Activated naive CD8-positive, alpha-beta T cell treated with anti-CD3 and anti-CD28 coated beads for 36 hours (primary cell): ENCODE measurements around the gene SLC16A3. TPM values are rescaled to one million over a fixed set of nuclear protein-coding genes. Genes with fewer than 3 reads are reported as not detected.

ENCODE experiments used
- DNase-seq: peaks from one replicate; pipeline ENCODE4 v3.0.0; 2021
- H3K27ac Mint-ChIP-seq: one replicate; pipeline ENCODE4 v1.8.0; 2022; ENCODE audit warnings: mild to moderate bottlenecking, moderate library complexity, mixed read lengths
- H3K27me3 Mint-ChIP-seq: one replicate; pipeline ENCODE4 v1.8.0; 2022; ENCODE audit warnings: mild to moderate bottlenecking, mixed read lengths
- H3K36me3 Mint-ChIP-seq: one replicate; pipeline ENCODE4 v1.8.0; 2021; ENCODE audit warnings: mild to moderate bottlenecking, mixed read lengths
- H3K4me1 Mint-ChIP-seq: one replicate; pipeline ENCODE4 v1.8.0; 2021; ENCODE audit warnings: mixed read lengths
- H3K4me3 Mint-ChIP-seq: one replicate; pipeline ENCODE4 v1.8.0; 2022; ENCODE audit warnings: mild to moderate bottlenecking, moderate library complexity, mixed read lengths
- H3K9me3 Mint-ChIP-seq: one replicate; pipeline ENCODE4 v1.8.0; 2022; ENCODE audit warnings: mixed read lengths
- total RNA-seq, 2 experiments: library from RNA; stranded (reverse); gene quantifications; one replicate each; pipeline ENCODE4 v1.2.3, GENCODE V29; 2021

SLC16A3 gene
- total RNA-seq, 2 experiments from 2014 or later = 75.8 to 79.3 TPM

GRCh38 chr17:82281076-82281475, 52.2 kb downstream of the SLC16A3 start:
- no peak for DNase-seq
- no peak overlapping the region for H3K4me3 Mint-ChIP-seq

GRCh38 chr17:82281502-82282238, 52.8 kb downstream of the SLC16A3 start:
- DNase-seq = peak; percentile 38
- Mint-ChIP-seq H3K4me3 (no peak overlapping the region), H3K4me1 (peaks cover 3% of the 10 kb centered on the region), H3K9me3 (no peaks in the 10 kb centered on the region), H3K36me3 (no peaks in the 10 kb centered on the region), H3K27me3 (no peaks in the 10 kb centered on the region), H3K27ac (no peak overlapping the region)

More at GRCh38 chr17:82281076-82281475, 52.2 kb downstream of the SLC16A3 start:
- no peaks in the 10 kb centered on the region for H3K36me3 Mint-ChIP-seq
- H3K27me3 Mint-ChIP-seq = no peaks in the 10 kb centered on the region
- H3K4me1 Mint-ChIP-seq = peaks cover 3% of the 10 kb centered on the region
- no peak overlapping the region for H3K27ac Mint-ChIP-seq
- no peaks in the 10 kb centered on the region for H3K9me3 Mint-ChIP-seq

DNA sequence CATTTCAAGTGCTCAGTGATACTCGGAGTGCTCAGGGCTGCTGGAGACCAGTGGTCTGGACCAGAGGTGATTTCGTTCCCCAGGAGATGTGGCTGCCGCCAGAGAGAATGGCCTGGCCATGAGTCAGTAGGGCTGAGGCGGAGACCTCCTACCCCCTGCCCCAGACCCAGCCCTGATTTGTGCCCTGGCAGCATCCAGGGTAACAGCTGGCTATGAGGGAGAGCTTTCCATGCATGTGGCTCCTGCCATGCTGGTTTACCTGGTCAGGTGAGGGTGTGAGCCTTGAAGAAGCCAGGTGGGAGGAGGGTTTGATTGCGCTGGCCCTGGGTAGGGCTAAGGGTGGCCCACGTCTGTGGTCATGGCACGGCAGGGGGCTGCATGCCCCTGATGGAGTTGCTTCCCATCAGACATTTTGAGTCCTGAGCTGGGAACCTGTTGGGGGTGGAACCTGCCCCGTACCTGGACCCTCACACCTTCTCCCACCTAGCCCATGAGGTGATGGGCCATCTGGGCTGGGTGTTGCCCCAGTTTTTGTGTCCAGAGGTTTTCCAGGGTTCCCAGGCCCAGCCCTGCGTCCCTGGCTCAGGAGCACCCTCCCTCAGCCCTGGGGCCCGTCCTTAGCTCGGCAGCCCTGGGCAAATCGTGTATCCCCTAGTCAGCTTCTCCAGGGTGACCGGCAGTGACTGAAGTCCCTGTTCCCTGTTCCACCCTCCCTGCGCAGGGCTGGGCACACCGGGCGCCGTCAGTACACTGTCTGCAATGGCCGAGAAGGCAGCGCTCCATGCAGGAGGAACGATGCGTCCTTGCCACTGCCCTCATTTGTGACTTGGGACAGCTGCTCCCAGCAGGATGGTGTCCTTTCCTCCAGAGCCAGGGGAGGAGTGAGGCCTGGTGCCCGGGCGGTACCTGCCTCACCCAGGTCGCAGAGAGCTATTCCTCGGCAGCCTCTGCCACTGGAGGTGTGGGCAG, 53.7 kb downstream of the SLC16A3 start:
- H3K4me1 Mint-ChIP-seq = peaks cover 3% of the 10 kb centered on the region
- DNase-seq = no peak
- H3K27ac Mint-ChIP-seq = no peak overlapping the region

GRCh38 chr17:82283208-82283749, 54.4 kb downstream of the SLC16A3 start:
- Mint-ChIP-seq H3K4me1 (peaks cover 3% of the 10 kb centered on the region), H3K27me3 (no peaks in the 10 kb centered on the region), H3K4me3 (no peak overlapping the region), H3K36me3 (no peaks in the 10 kb centered on the region), H3K9me3 (no peaks in the 10 kb centered on the region), H3K27ac (no peak overlapping the region)
- peak; percentile 57 for DNase-seq

More for the DNA sequence above, 53.7 kb downstream of the SLC16A3 start:
- no peaks in the 10 kb centered on the region for H3K36me3 Mint-ChIP-seq
- no peak overlapping the region for H3K4me3 Mint-ChIP-seq
- no peaks in the 10 kb centered on the region for H3K27me3 Mint-ChIP-seq
- no peaks in the 10 kb centered on the region for H3K9me3 Mint-ChIP-seq

DNA sequence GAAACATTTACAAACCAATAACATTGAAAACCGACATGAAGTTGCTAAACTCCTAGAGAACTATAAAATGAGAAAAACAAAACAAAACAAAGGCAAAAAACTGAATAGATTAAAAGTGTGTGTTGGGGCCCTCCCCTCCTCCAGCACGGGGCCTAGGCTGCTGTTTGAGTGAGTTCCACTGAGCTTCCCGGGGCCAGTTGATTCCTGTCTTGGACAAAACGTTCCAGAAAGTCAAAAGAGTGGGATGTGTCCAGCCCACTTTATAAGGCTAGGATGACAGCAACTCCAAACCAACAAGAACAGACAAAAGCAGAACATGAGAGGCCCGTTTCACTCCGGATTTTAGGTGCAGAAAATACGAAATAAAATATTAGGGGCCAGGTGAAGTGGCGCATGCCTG, 56.3 kb downstream of the SLC16A3 start:
- Mint-ChIP-seq H3K27ac (no peak overlapping the region), H3K27me3 (no peaks in the 10 kb centered on the region), H3K4me3 (no peak overlapping the region), H3K36me3 (no peaks in the 10 kb centered on the region), H3K9me3 (no peaks in the 10 kb centered on the region), H3K4me1 (peaks cover 3% of the 10 kb centered on the region)
- no peak for DNase-seq

DNA sequence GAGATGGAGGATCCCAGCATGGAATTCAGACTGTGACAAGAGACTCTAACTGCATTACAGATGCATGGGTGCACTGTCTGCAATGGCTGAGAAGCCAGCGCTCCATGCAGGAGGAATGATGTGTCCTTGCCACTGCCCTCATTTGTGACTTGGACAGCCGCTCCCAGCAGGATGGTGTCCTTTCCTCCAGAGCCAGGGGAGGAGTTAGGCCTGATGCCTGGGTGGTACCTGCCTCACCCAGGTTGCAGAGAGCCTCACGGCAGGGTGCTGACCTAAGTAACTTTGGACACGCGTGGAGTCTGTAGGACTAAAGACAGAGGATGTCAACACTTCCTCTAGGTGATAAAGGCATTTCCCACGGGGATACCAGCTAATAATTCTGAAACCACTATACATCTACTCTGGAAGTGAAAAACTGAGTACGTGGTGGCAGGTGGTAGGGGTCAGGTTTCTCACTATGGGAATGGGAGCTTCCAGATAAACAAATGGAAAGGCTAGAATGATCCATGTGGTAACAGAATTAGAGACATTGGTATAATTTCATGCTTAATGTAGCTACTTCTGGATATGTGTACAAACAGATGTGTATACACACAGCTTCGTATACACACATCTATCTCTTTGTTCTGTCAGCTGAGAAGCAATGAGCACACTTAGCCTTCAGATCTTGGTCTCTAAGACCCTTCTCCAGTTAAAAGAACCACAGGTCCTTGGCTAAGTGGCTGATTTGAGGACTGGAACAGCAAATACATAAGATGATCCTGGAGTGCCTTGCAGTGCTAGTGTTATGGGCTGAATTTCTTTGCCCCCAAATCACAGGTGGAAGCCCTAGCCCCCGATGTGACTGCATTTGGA, 58.4 kb downstream of the SLC16A3 start:
- Mint-ChIP-seq H3K27ac (no peak overlapping the region), H3K4me1 (peaks cover 6% of the 10 kb centered on the region), H3K36me3 (no peaks in the 10 kb centered on the region), H3K4me3 (no peak overlapping the region), H3K27me3 (no peaks in the 10 kb centered on the region), H3K9me3 (no peaks in the 10 kb centered on the region)
- no peak for DNase-seq

DNA sequence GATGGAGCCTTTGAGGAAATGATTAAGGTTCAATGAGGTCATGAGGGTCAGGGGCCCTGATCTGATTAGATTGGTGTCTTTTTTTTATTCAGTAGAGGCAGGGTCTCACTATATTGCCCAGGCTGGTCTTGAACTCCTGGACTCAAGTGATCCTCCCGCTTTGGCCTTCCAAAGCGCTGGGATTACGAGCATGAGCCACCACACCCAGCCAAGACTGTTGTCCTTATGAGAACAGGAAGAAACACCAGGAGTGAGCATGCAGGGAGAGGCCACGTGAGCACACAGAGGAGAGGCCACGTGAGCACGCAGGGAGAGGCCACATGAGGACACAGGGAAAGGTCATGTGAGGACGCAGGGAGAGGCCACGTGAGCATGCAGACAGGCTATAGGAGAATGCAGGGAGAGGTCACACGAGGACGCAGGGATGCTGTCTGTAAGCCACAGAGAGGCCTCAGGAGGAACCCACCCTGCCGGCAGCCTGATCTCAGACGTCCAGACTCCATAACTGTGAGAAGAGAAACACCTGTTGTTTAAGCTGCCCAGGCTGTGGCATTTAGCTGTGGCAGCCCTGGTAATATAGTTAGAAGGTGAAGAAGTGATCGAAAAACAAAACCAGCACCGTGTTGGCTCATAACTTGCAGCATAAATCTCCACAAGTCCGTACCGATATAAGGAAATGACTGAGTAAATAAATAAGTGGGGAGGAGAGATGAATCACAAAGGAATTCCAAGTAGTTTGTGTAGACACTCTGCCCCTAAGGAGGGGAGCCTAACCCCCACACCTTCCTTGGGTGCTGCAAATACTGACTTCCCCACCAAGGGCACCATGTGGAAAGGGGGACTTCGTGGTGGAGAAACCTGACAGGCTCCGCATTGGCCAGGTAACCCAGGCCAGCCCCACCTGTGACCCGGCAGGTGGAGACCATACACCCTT, 59.3 kb downstream of the SLC16A3 start:
- Mint-ChIP-seq H3K9me3 (no peaks in the 10 kb centered on the region), H3K4me3 (no peak overlapping the region), H3K27me3 (no peaks in the 10 kb centered on the region), H3K36me3 (no peaks in the 10 kb centered on the region), H3K27ac (no peak overlapping the region), H3K4me1 (peaks cover 6% of the 10 kb centered on the region)
- no peak for DNase-seq

Other genes starting within 250 kb of the SLC16A3 start
- gene CENPX, start 206.2 kb upstream of the SLC16A3 start, total RNA-seq = 100 to 1,000 TPM; 119 to 131 TPM
- gene LRRC45, start 205.7 kb upstream of the SLC16A3 start, total RNA-seq = 10 to 100 TPM; 16.5 to 17.3 TPM
- gene RAC3, start 197.4 kb upstream of the SLC16A3 start, total RNA-seq = 1 to 10 TPM; 4.7 to 5.1 TPM
- 100 to 1,000 TPM in 1 of 2 experiments, 10 to 100 TPM in 1; 93.3 to 104 TPM for gene DCXR, start 191.3 kb upstream of the SLC16A3 start, total RNA-seq
- gene RFNG, start 177.2 kb upstream of the SLC16A3 start, total RNA-seq = 10 to 100 TPM; 13.9 to 14.5 TPM
- 100 to 1,000 TPM in 1 of 2 experiments, 10 to 100 TPM in 1; 94.2 to 103 TPM for gene GPS1, start 177.1 kb upstream of the SLC16A3 start, total RNA-seq
- 100 to 1,000 TPM; 175 to 190 TPM for gene DUS1L, start 163.2 kb upstream of the SLC16A3 start, total RNA-seq
- gene FASN, start 130.8 kb upstream of the SLC16A3 start, total RNA-seq = 100 to 1,000 TPM; 282 to 287 TPM
- gene CCDC57, start 16.2 kb upstream of the SLC16A3 start, total RNA-seq = 10 to 100 TPM; 59.5 to 65.1 TPM
- 100 to 1,000 TPM; 110 to 115 TPM for gene CSNK1D, start 44.7 kb downstream of the SLC16A3 start, total RNA-seq
- gene CD7, start 88.6 kb downstream of the SLC16A3 start, total RNA-seq = 100 to 1,000 TPM; 291 to 293 TPM
- gene SECTM1, start 104.7 kb downstream of the SLC16A3 start, total RNA-seq = under 1 TPM; 0.72 to 0.74 TPM
- under 1 TPM; 0.10 to 0.23 TPM for gene TEX19, start 130.2 kb downstream of the SLC16A3 start, total RNA-seq
- gene UTS2R, start 142.7 kb downstream of the SLC16A3 start, total RNA-seq = not detected
- gene HEXD, start 189.3 kb downstream of the SLC16A3 start, total RNA-seq = 10 to 100 TPM; 17.3 to 20.3 TPM
- 10 to 100 TPM; 18.4 to 21.5 TPM for gene OGFOD3, start 189.5 kb downstream of the SLC16A3 start, total RNA-seq
- gene CYBC1, start 221.7 kb downstream of the SLC16A3 start, total RNA-seq = 100 to 1,000 TPM; 156 to 163 TPM
- 10 to 100 TPM; 49.9 to 51.3 TPM for gene NARF, start 229.7 kb downstream of the SLC16A3 start, total RNA-seq